Testis (tissue), 3 donors: ENCODE data around the gene LDLRAD4. TPM values are rescaled to one million over a fixed set of nuclear protein-coding genes. Genes with fewer than 3 reads are reported as not detected.

Source experiments
- DNase-seq: peaks from one replicate; pipeline ENCODE4 v3.0.0-alpha.2; 2019
- H3K27ac ChIP-seq, 2 donors: fragments of 200-600 bp; sonication (generic); one replicate each; pipeline ENCODE4 v1.5.1; 2019
- H3K27me3 ChIP-seq: fragments of 200-600 bp; sonication (generic); one replicate; pipeline ENCODE4 v1.5.1; 2019
- H3K36me3 ChIP-seq: fragments of 200-600 bp; sonication (generic); one replicate; pipeline ENCODE4 v1.5.1; 2017; ENCODE audit warnings: low read depth; ENCODE audit errors: missing control alignments
- H3K4me1 ChIP-seq: fragments of 200-600 bp; sonication (generic); one replicate; pipeline ENCODE4 v1.5.1; 2019
- H3K4me3 ChIP-seq, 2 donors: fragments of 200-600 bp; sonication (generic); one replicate each; pipeline ENCODE4 v1.5.1; 2017 to 2019
- H3K9me3 ChIP-seq: fragments of 200-600 bp; sonication (generic); one replicate; pipeline ENCODE4 v1.5.1; 2017
- CTCF ChIP-seq, 3 experiments: fragments of 450-650 bp in 2 of 3; fragments of 200-600 bp in 1 of 3; sonication (generic) in 1 of 3; IDR thresholded peaks; one replicate each; pipeline ENCODE4 v1.5.1; 2016 to 2019; ENCODE audit warnings: antibody characterized with exemption in 3 of 3, mild to moderate bottlenecking in 2 of 3, moderate library complexity in 1 of 3
- POLR2A ChIP-seq: fragments of 450-650 bp; IDR thresholded peaks from one replicate; pipeline ENCODE4 v1.6.1; 2017; ENCODE audit warnings: antibody characterized with exemption, mild to moderate bottlenecking, moderate library complexity
- WGBS, 2 donors: methylation state at CpG; one replicate each; pipeline ENCODE4 v1.1.5; 2018; 5-methylcytosine and 5-hydroxymethylcytosine counted together
- intact Hi-C: fragments of 100-400 bp; cut with DNase I; formaldehyde crosslinking; loops from one replicate; pipeline ENCODE4 v1.15.1; 2023; ENCODE audit warnings: low total_unique reads
- polyA plus RNA-seq: library from polyadenylated mRNA; stranded (reverse); fragments of 350-450 nt; fragmentation: Illumina TruSeq; extraction: RNeasy Lipid Tissue Mini Kit (QIAGEN cat#74804); gene quantifications from one replicate; pipeline ENCODE4 v1.2.3, GENCODE V29; 2014; ENCODE audit warnings: low read depth, low replicate concordance; ENCODE audit not compliant: insufficient read depth
- total RNA-seq, 2 donors: library from RNA; depleted of rRNA; stranded (reverse); fragments of >200 nt; gene quantifications; one replicate each; pipeline ENCODE4 v1.2.3, GENCODE V29; 2016

LDLRAD4 gene
- total and polyA plus RNA-seq, 3 donors from 2014 or later: 22.0 to 42.2 (median 25.9) TPM

DNA sequence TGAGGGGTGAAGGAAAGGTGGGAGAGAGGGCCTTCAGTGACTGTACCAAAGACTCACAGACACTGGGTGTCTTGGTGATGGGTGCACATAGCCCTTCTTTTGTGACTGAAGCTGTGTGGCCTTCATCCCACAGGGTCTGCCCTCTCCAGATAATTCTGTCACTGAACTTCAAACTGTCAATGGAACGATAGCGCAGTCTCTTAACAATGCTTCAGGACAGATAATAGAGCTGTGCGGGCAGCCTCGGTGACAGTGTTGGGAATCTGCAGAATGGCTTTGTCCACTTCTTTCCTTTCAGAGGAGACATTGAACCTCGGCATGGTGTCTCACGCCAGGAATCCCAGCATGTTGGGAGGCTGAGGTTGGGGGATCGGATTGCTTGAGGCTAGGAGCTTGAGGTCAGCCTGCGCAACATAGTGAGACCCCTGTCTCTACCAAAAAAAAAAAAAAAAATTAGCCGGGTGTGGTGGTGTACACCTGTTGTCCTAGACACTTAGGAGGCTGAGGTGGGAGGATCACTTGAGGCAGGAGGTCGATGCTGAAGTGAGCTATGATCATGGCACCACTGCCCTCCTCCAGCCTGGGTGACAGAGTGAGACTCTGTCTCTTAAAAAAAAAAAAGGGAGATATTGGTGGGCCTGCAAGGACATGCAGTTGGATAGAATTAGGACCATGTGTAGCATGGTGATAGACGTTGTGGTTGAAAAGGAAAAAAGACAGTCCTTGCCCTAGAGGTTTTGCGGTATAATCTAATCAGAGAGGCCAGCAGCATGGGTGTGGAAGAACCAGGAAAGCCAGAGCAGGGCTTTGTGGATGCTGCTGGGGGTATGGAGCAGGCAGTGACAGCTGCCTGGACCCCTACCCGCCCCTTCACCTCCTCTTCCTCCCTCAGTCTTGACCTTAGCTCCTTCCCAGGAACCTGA lies 91.4 kb downstream of the LDLRAD4 start:
- no peaks in the 10 kb centered on the region for H3K36me3 ChIP-seq
- DNase-seq: no peak
- TF ChIP-seq POLR2A: no peak
- TF ChIP-seq CTCF (IDR thresholded peaks at IDR 0.05): no peak
- H3K27me3 ChIP-seq: no peaks in the 10 kb centered on the region
- 86 to 90% methylated on average over 12 to 13 of the region's 13 CpGs for WGBS, 2 donors
- intact Hi-C loops: no loop called here
- H3K4me3 ChIP-seq: no peak overlapping the region
- H3K27ac ChIP-seq: no peak overlapping the region
- no peaks in the 10 kb centered on the region for H3K4me1 ChIP-seq
- no peaks in the 10 kb centered on the region for H3K9me3 ChIP-seq

GRCh38 chr18:13311193-13311592 lies 92.6 kb downstream of the LDLRAD4 start:
- TF ChIP-seq POLR2A (no peak), CTCF (IDR thresholded peaks at IDR 0.05) (no peak)
- DNase-seq: no peak
- H3K4me1 ChIP-seq: no peaks in the 10 kb centered on the region
- intact Hi-C loops: no loop called here
- WGBS, 2 donors: 98 to 100% methylated on average over 1 to 10 of the region's 10 CpGs
- H3K27ac ChIP-seq: no peak overlapping the region
- H3K4me3 ChIP-seq: no peak overlapping the region
- H3K27me3 ChIP-seq: no peaks in the 10 kb centered on the region
- no peaks in the 10 kb centered on the region for H3K9me3 ChIP-seq
- H3K36me3 ChIP-seq: no peaks in the 10 kb centered on the region

GRCh38 chr18:13312515-13312914 lies 94.0 kb downstream of the LDLRAD4 start:
- Histone ChIP-seq H3K9me3 (no peaks in the 10 kb centered on the region), H3K27ac (no peak overlapping the region), H3K4me1 (no peaks in the 10 kb centered on the region), H3K4me3 (no peak overlapping the region), H3K36me3 (no peaks in the 10 kb centered on the region), H3K27me3 (no peaks in the 10 kb centered on the region)
- no peak for DNase-seq
- WGBS, 2 donors: 94% methylated on average over 4 of the region's 4 CpGs
- TF ChIP-seq POLR2A (no peak), CTCF (IDR thresholded peaks at IDR 0.05) (no peak)
- intact Hi-C loops: no loop called here

- no peak for TF ChIP-seq CTCF (IDR thresholded peaks at IDR 0.05)
- TF ChIP-seq POLR2A: no peak
- 67 to 72% methylated on average over 19 of the region's 19 CpGs for WGBS, 2 donors
Observed at GRCh38 chr18:13313006-13313686, 94.6 kb downstream of the LDLRAD4 start.

More at GRCh38 chr18:13313006-13313686, 94.6 kb downstream of the LDLRAD4 start:
- no peak overlapping the region for H3K4me3 ChIP-seq
- H3K9me3 ChIP-seq: no peaks in the 10 kb centered on the region
- no peaks in the 10 kb centered on the region for H3K27me3 ChIP-seq
- no peaks in the 10 kb centered on the region for H3K36me3 ChIP-seq
- no peaks in the 10 kb centered on the region for H3K4me1 ChIP-seq
- intact Hi-C loops: no loop called here
- no peak for DNase-seq
- H3K27ac ChIP-seq: no peak overlapping the region
